ENCODE data around the gene POU3F1. TPM values are rescaled to one million over a fixed set of nuclear protein-coding genes. Genes with fewer than 3 reads are reported as not detected.
A peak's percentile ranks its signal among the peaks of the same experiment; 100 is the strongest.

POU3F1 gene
- total RNA-seq, 4 donors from 2014 or later, result 0.19 TPM; not detected in 3

GRCh38 chr1:38031513-38031866 lies 15.1 kb downstream of the POU3F1 start:
- ATAC-seq (ENCODE audit: low FRiP score) (no peak), DNase-seq (ENCODE audit: low spot score) (no peak)
- TF ChIP-seq, protein P1, sequence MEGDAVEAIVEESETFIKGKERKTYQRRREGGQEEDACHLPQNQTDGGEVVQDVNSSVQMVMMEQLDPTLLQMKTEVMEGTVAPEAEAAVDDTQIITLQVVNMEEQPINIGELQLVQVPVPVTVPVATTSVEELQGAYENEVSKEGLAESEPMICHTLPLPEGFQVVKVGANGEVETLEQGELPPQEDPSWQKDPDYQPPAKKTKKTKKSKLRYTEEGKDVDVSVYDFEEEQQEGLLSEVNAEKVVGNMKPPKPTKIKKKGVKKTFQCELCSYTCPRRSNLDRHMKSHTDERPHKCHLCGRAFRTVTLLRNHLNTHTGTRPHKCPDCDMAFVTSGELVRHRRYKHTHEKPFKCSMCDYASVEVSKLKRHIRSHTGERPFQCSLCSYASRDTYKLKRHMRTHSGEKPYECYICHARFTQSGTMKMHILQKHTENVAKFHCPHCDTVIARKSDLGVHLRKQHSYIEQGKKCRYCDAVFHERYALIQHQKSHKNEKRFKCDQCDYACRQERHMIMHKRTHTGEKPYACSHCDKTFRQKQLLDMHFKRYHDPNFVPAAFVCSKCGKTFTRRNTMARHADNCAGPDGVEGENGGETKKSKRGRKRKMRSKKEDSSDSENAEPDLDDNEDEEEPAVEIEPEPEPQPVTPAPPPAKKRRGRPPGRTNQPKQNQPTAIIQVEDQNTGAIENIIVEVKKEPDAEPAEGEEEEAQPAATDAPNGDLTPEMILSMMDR (IDR thresholded peaks at IDR 0.05), result no peak

GRCh38 chr1:38030596-38031512 lies 15.7 kb downstream of the POU3F1 start:
- no peak for ATAC-seq (ENCODE audit: low FRiP score)
- TF ChIP-seq, protein P1 (IDR thresholded peaks at IDR 0.05), result no peak

DNA sequence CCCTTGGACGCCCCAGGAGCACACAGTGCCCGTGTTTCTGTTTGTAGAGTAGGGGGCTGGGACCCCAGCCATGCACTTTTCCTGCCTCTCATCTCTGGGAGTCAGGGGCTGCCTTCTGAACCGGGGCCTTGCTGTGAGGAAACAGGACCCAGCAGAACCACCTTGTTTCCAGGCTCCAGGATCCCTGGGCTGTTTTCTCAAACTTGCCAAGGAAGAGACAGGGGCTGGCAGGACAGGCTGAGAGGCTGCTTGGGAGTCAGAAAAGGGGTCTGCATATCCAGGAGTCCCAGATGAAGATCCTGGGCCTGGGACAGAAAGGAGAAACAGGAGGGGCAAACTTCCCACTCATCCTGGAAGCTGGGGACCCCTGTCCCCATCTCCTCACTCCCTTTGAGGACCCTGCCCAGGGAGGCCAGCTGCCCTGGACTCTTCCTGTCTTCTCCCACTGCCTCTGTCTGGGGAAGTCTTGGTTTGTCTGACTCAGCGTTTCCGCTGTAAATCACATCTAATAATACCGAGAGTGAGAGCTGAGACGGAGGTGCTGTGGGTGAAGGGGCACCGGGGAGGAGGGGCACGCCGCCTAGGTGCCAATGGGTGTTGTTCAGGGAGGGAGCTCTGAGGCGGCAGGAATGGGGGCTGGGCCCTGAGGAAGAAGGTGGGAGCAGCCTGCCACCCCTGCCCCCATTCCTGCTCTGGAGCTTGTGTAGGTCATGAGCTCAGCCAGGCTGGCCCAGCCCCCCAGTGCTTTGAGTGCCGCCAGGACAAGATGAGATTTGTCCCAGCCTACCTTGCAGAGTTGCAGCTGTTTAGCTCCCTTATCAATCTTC lies 16.7 kb downstream of the POU3F1 start:
- ATAC-seq (ENCODE audit: low FRiP score) (peak; percentile 49), DNase-seq (ENCODE audit: low spot score) (no peak)
- TF ChIP-seq, protein P1 (IDR thresholded peaks at IDR 0.05), result no peak

More at GRCh38 chr1:38030596-38031512, 15.7 kb downstream of the POU3F1 start:
- no peak for DNase-seq (ENCODE audit: low spot score)

- DNase-seq (ENCODE audit: low spot score), result no peak
- ATAC-seq (ENCODE audit: low FRiP score), result no peak
- TF ChIP-seq, protein P1 (IDR thresholded peaks at IDR 0.05), result no peak
Measured at GRCh38 chr1:38029081-38029681, 17.4 kb downstream of the POU3F1 start.

DNA sequence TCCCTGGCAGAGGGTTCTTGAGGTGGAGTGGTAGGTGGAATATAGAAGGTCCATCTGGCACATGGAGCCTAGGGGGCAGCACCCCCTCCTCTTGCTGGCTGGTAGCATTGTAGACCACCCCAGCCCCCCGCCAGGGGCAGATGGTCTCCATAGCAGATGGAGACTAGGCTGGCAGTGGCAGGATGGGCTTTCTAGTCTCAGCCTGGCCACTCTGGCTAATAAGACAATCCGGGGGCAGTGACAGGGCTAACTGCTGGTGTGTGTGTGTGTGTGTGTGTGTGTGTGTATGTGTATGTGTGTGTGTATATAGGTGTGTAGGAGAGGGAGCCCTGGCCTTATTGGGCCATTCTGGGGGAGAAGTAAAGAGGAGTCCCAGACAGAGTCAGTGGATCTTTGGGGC lies 17.9 kb downstream of the POU3F1 start:
- TF ChIP-seq, protein P1 (IDR thresholded peaks at IDR 0.05), result no peak
- no peak for DNase-seq (ENCODE audit: low spot score)
- no peak for ATAC-seq (ENCODE audit: low FRiP score)

DNA sequence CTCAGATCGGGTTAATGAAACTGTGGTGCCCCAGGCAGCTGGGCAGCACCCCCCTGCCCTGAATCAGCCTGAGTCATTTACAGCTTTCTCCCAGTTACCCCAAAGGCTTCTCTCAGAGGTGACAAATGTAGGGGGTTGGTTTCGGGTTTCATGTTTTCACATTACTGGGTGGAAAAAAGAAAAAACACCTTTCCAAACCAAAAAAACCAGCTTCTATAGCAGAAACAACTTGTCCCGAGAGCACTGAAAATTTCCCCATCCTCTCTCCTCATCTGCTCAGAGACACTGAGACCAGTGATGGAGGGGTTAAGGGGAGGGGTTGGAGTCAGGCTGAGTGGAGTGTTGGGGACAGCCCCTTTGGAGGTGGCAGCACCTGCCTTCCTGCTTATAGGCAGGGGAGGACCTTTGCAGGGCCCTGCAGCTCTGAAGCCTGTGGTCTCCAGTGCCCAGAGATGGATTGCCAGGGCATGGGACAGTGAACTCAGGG lies 18.4 kb downstream of the POU3F1 start:
- DNase-seq (ENCODE audit: low spot score) (no peak), ATAC-seq (ENCODE audit: low FRiP score) (no peak)
- TF ChIP-seq, protein P1 (IDR thresholded peaks at IDR 0.05), result no peak

Measured in omental fat pad (tissue), 4 donors.